AG08395 (cell line): ENCODE measurements around the gene SLC2A9.
A peak's percentile ranks its signal among the peaks of the same experiment; 100 is the strongest.

ENCODE experiments used
- DNase-seq: peaks from one replicate; pipeline ENCODE4 v3.0.0; 2012; ENCODE audit warnings: mixed read lengths, low spot score

Gene SLC2A9

DNA sequence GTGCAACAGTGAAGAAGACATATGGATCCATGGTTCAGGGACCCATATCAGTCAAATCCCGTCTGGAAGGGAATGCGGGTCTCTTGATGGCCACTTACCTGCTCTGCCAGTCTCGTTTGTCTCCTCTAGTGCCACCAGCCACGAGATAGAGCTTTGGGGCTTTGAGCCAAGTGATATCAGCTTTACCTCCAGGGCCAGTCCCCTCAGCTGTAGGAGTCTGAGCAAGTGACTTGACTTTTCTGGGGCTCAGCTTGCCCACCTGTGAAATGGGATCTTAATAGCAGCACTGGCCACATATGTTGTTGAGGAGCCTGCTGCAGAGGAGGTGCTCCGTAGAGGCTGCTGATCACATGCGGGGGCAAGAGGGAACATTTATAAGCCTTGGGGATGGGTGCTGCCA lies 1.2 kb downstream of the SLC2A9 start:
- DNase-seq: no peak

DNA sequence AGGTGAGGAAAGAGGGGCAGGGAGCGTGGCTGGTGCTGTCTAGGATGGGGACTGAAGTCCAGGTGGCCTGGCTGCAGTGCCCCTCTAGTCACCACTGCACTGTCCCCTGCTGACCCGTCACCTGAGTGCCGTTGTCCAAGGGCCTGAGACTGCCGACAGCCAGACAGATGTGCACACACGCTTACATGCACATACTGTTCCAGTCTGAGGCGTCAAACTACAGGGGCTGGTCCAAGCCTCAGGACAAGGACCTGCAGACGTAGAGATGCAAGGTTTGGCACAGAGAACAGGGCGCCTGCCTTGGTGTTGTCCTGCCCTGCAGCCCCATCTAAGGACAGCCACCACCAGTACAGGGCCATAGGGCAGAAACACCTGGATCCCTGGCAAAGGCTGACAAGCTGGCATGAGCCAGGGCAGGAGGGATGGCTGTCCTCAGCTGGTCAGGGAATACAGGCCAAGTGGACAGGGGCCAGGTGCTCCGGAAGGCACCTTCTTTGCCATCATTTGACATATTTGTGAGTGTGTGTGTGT lies 1.7 kb downstream of the SLC2A9 start:
- DNase-seq: no peak

DNA sequence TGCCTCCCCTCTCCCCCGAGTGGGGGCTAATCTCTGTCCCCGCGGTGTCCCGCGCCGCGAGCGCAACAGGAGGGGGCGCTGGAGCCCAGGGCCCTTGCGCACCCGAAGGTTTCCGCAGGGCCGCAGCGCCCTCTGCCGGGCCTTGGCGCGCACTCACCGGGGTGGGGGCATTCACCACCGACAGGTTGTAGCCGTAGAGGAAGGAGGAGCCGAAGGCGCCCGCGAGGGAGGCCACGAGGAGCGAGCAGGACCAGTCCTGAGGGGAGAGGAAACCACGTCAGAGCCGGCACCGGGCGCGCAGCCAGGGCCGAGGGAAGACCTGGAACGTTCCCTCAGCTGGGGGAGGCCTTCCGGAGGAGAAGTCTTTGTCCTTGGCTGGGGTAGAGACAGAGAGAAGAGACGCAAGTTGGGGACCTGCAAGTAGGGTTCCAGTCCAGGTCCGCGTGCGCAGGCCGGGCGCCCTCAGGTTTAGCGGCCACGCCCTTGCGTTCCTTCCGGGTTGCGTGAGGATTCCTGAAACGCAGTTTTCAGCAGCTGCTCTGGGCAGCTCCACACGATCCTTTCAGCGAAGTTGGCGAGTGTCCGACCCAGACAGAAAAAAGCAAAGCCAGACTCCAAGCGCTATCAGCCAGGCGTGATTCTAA lies 2.4 kb downstream of the SLC2A9 start:
- DNase-seq: peak; percentile 96

DNA sequence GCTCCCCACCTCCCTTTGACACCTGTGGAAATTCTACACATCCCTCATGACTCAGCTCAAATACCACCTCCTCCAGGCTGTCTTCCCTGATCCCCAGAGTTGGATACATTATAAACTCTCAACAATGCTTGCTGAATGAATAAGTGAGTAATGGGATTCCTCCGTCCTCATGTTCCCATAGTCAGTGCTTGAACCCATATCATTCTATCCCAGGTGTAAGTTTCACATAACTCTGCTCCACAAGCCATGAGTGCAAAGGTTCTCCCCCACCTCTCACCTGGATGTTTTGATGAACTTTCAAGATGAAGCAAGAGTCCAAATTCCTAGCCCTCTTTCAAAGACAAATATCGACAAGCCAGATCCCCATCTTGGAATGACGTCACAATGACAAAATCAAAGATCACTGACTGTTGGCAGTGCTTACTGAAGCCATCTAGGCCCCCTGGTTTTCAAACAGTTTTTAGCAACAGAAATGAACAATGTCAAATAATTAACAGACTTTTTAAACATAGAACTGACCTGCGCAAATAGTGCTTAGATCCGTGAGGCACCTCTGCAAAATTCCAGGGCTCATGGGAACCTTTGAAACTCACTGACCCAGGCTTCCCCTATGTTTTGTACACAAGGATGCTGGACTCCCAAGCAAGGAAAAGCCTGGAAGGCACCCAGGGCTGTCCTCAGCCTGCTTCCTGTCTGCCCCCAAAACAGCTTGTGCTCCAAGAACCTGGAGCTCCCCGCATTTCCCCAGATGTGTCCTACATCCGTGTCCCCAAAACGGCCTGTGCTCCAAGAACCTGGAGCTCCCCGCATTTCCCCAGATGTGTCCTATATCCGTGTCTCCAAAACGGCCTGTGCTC lies 4.0 kb downstream of the SLC2A9 start:
- no peak for DNase-seq

DNA sequence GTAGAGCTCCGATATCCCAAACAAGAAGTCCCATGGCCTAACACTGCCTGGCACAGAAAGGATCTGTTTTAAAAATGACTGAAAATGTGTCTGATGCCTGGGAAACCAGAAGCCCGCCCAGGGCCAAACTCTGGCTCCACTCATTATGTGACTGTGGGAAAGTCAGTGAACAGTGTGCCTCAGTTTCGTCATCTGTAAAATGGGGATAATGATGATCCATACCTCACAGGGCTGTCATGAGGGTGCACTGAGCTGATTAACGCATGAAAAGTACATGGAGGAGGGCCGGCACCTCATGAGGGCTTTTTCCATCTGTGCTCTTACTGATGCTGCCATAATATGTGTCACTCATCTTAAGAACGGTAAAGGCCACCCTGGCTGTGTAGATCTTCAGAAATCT lies 5.1 kb downstream of the SLC2A9 start:
- no peak for DNase-seq

DNA sequence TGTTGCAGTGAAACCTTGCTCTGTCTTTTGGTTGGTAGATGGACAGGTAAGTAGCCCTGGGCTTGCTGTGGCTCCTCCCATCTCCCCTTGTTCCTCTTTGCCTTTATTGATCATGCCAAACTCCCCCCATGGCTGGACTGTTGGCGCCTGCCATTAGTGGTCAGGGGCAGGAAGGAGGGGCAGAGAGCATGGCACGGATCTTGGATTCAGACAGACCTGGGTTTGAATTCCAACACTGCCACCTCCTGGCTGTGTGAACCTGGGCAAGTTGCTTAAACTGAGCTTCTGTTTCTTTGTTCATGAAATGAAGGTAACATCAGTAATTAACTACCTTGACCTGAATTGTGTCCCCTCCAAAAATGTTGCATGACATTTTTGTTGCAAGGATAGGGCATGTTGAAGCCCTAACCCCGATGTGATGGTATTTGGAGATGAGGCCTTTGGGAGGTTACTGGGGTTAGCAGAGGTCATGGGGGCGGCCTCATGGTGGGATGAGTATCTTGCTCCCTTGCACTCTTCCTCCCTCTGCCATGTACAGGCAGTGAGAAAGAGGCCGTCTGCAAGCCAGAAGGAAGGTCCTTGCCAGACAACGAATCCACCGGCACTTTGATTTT lies 6.0 kb downstream of the SLC2A9 start:
- DNase-seq: peak; percentile 15

DNA sequence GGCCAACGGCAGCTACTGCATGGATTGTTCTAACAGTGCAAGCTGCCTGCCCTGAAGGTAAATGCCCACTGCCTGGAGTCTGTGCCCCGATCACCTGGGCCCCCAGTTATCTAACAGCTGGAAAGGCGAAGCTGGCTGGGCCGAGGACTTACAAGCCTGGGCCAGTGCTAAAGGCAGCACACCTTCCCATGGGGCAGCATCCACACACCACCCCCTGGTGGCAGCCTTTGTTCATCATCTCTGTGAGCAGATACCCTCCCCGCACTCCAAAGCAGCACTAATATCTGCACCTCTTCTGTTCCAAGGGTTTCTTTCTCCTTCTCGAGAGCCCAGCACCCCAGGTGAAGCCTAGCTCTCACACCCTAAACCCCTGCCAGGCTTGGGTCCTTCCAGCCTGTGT lies 7.6 kb downstream of the SLC2A9 start:
- peak; percentile 31 for DNase-seq

DNA sequence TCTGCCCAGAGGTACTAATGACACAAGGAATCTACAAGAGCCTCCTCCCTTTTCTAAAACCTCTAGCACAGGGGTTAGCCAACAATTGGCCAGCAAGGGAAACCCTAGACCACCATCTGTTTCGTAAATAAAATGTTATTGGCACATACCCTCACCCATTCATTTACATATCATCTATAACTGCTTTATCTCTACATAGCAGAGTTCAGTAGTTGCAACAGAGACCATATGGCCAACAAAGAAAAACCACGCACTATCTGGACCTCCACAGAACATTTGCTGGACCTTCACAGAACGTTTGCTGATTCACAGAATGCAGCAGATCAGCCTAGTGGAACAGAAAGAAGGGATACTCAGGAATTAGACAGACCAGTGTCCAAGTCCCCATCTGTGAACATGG lies 9.4 kb downstream of the SLC2A9 start:
- DNase-seq: no peak

DNA sequence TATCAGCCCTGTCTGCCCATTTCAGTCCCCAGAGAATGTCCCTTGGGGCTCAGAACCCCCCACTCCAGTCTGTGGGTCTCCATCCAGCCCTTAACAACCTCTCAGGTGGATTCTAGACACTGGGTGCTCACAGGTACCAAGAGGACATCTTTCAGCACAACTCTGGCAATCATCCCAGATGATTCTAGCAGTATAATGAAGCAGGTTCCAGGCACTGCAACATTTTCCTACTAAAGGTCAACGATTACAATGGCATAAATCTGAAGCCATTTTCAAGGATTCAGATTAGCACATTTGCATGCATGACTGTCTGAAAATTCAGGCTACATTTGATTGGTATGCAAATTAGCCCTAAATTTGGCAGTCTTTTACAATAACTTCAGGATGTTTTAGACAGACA lies 10.0 kb downstream of the SLC2A9 start:
- no peak for DNase-seq

DNA sequence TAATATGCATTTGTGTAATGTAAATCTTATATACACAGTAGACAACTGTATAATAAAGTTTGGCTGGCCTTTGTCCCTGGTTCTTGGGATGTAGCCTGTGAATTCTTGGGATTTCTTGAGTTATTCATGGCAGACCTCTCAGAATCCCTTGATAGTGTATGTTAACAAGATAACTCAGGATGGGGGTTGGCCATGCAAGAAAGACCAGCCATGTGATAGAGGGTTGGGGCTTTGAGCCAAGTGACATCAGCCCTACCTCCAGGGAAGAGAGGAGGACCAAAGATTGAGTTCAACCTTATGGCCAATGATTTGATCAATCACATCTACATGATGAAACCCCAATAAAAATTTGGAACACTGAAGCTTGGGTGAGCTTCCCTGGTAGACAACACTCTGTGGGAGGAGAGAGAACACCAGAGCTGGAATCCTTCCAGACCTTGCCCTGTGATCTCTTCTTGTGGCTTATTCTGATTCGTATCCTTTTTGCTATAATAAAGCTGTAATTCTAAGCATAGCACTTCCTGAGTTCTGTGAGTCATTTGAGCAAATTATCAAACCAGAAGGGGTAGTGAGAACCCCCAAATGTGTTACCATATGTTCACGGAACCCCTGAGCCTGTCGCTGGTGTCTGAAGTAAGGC lies 11.3 kb downstream of the SLC2A9 start:
- no peak for DNase-seq

DNA sequence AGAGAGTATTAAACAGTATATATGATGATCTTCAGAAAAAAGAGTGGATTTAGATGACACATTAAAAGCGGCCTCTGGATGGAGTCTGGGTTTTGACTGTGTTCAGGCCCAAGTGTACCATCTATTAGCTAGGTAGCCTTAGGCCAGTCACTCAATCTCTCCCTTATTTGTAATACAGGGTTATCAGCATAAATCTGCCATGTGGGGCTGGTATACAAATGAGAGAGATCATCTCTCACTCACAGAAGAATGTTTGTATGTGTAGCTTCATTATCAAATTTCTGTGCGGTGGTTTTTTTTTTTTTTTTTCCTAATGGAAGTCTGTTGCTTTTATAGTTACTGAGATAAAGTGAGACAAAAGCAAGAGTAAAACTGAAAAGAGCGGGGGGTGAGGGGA lies 12.7 kb downstream of the SLC2A9 start:
- DNase-seq: no peak

DNA sequence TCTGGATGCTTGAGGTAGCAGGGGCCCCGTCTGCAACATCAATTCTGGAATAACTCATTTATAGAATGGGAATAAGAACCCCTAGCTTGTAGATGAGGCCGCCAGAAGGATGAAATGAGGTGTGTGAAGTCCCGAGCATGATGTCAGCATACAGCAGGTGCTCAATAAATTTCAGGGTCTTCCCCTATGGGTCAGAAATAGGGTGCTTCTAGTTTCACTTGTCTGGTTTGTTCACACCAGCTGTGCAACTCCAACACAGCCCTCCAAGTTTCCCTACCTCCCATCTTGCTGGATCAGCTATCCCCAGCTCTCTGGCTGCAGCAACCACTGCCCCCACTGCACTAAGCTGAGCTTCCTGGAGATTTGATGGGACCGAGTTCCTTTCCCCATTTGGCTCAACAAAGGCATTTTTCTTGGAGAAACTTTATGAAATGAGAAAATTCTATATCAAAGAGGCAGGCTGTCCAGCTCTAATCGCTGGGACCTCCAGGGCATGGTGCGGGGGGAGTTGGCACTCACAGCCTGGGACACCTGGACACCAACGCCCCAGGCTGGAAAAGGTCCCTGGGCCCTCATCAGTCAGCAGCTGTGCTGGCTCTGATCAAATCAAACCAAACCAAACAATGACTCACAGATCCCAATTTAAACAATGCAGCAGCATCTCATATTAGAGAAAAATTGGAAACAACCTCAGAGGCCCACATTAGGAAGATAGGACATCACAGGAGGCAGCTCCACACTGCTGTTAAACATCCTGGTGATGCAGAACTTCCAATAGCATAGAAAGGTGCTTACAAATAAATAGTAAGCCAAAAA lies 13.3 kb downstream of the SLC2A9 start:
- peak; percentile 28 for DNase-seq

DNA sequence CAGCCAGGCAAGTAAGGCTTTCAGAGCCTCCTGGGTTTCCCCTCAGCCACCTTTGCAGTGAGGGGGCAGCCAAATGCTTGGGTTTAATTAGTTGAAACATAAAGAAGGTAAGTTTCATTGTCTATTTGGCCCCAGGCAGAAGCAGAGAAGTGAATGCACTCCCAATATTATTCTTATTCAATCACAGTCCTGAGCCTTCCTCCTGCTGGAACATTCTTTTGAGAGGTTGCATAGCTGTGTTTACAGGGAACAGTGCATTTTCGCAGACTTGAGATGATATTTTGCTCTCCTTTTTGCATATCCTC lies 13.9 kb downstream of the SLC2A9 start:
- no peak for DNase-seq

DNA sequence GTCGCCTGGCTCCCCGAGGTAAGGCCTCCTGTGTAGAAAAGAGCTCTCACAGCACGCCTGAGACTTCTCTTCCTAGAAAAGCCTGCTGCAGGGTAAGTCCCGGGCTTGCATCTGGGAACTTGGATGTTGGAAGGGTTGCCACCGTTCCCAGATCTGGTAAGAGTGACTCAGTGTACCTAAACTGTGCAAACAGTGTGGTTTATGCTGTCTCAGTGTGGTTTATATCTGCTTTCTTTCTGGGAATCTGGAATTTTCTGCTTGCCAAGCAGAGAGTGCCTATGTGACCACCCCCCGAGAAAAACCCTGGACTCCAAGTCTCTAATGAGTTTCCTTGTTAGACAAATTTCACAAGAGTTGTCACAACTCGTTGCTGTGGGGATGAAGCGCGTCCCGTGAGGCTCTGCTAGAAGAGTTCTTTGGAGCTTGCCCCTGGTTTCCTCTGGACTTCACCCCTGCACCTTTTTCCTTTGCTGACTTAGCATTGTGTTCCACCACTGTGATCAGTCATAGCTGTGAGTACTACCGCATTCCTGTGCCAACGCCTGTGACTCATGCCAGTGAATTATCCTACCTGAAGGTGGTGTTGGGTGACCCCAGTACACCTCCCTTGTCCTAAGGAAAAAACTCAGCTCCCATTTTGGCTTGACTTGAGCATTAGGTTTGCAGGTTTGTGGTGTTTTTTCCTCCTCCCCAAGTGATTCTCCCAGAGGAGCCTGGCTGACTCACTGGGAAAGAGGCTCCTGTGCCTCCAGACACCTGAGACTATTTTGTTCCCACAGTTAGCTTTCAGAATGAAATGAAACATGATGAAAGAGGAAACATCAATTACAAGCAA lies 14.5 kb downstream of the SLC2A9 start:
- DNase-seq: peak; percentile 23

DNA sequence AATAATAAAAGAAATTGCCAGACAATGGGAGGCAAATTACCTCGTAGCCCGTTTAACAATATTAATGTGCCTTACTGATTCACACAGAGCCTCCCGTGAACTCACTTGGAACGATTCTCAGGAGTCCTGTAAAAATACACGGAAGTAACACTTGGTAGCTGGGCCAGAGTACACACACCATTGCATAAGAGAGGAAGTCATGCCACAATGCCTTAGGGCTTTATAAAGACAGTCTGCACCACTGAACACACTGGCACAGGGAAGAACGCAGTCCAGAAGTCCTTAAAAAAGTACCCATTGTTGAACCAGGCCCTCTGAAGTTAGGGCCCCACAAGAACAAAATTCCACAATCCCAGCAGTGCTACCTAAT lies 15.1 kb downstream of the SLC2A9 start:
- peak; percentile 72 for DNase-seq

DNA sequence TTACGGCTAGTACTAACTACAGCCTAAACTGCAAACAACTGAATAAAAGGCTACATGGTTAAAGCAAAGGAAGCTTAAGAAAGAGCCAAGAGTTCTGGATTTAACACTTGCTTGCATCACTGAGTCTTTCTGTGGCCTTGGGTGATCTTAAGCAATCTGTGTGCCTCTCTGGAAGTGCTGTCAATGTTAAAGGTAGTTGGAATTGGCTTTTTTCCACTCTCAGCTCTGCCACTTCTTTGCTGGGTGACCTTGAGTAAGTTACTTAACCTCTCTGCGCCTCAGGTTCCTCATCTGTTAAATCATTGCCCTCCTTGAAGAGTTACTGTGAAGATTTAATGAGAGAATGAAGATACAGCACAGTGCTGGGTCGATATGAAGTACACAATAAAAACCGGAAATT lies 15.7 kb downstream of the SLC2A9 start:
- no peak for DNase-seq

DNA sequence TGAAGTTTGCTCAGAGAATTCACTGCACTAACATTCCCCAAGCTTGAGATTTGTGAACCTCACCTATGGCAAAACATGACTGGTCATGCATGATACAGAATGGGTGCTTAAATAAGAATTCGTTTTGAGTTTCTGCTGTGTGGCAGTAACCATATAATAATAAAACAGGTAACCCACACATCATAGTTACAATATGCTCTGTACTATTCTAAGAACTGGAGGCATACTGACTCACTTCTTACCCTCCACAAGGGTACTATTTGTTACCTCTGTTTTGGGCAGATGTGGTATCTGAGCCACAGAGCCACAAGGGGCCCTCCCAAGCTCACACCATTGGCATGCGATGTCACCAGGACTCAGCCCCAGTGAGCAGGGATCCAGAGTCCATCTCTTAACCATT lies 17.6 kb downstream of the SLC2A9 start:
- DNase-seq: no peak

DNA sequence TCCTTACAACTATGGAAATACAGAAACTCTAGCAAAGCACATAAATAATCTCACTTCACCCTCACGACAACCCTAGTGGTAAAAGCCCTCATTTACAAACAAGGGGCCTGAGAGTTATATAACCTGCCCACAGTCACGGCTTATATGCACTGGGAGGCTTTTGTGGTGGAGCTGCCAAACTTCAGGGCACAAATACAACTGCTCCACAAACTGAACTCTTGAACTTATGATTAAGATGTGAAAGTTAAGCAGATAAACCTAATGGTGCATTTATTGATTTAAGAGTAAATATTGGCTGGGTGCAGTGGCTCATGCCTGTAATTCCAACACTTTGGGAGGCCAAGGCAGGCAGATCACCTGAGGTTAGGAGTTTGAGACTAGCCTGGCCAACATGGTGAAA lies 19.0 kb downstream of the SLC2A9 start:
- no peak for DNase-seq

DNA sequence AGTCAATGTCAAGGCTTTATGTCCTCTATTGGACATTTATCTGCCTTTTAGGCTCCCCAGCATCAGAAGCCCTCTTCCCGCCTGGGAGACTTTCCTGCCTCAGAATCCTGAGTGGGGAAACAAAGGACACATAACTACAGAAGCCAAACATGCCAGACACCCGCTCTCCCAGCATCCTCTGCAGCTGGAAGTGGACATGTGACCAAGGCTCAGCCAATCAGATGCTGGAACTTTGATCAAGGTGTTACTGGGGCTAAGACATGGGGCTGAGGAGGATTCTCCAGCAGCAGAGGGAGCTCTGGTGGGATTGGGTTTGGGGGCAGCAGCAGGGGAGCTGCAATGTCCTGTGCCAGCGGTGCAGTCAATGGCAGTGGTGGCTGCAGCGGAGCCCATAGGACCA lies 19.5 kb downstream of the SLC2A9 start:
- DNase-seq: no peak

DNA sequence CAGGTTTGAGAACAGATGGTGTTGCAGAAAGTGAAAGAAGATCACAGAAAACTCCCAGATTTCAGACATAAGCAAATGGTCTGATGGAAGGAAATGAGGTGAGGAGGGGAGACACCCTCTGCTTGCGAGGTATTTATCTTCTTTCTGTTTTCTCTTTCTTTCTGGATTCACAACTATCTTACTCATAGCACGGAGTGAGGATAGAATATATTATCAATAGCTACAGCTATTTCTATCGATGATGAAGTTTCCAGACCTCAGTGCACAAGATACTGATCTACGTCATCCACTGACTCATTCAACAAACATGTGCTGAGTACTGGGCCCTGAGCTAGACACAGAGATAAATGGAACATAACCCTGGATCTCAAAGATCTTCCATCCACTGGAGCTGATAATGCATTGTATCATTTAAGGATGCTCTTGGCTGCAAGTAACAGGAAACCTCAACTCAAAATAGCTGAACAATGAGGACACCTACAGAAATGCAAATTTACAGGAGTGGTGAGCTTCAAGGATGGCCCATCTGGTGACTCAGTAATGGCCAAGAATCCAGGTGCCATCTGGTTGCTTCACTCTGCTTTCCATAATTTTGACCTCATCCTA lies 21.2 kb downstream of the SLC2A9 start:
- DNase-seq: peak; percentile 11

DNA sequence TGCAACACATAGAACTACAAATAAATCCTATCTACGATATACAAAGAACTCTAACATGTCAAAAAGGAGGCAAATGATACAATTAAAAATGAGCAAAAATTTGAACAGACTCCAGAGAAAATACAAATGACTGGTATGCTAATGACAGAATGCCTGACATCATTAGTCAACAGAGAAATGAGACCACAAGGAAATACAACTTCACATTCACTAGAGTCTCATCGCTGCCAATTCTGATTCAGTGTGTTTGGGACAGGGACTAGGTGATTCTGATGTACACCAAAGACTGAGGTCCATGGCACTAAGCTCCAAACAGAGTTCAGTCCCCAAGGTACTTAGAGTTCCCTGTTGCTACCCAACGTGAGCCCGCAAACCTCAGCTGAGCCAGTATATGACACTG lies 23.4 kb downstream of the SLC2A9 start:
- DNase-seq: peak; percentile 31
